HG03460 (cell line): ENCODE results near the gene MIDN.
"Not testable (repeated sequence)": the region's sequence is repeated elsewhere in the genome, so short reads cannot be mapped to it uniquely, and the experiment has no call there.

ENCODE experiments used
- ATAC-seq: cut with Tn5 transposase; IDR thresholded peaks from one replicate; pipeline ENCODE4 v1.9.1; 2021; ENCODE audit not compliant: unreplicated experiment

MIDN gene

GRCh38 chr19:1291761-1292418 lies 43.5 kb downstream of the MIDN start:
- no peak for ATAC-seq

GRCh38 chr19:1292419-1293151 lies 44.2 kb downstream of the MIDN start:
- ATAC-seq: no peak

GRCh38 chr19:1293782-1294604 lies 45.6 kb downstream of the MIDN start:
- no peak for ATAC-seq

GRCh38 chr19:1294688-1295087 lies 46.3 kb downstream of the MIDN start:
- no peak for ATAC-seq

GRCh38 chr19:1295169-1296012 lies 47.0 kb downstream of the MIDN start:
- no peak for ATAC-seq

GRCh38 chr19:1296078-1296477 lies 47.7 kb downstream of the MIDN start:
- no peak for ATAC-seq

GRCh38 chr19:1296575-1297271 lies 48.3 kb downstream of the MIDN start:
- ATAC-seq: no peak

- no peak for ATAC-seq
These were observed 49.9 kb downstream of the MIDN start for GRCh38 chr19:1298235-1298634.

- no peak for ATAC-seq
These were observed 51.4 kb downstream of the MIDN start for GRCh38 chr19:1299801-1300200.

GRCh38 chr19:1300744-1301490 lies 52.5 kb downstream of the MIDN start:
- no peak for ATAC-seq

- ATAC-seq: no peak
These were observed 54.3 kb downstream of the MIDN start for GRCh38 chr19:1302533-1303239.

- ATAC-seq: no peak
These were observed 56.0 kb downstream of the MIDN start for GRCh38 chr19:1304197-1304924.

GRCh38 chr19:1305354-1305753 lies 57.0 kb downstream of the MIDN start:
- ATAC-seq: not testable (repeated sequence)

- ATAC-seq: no peak
These were observed 58.9 kb downstream of the MIDN start for GRCh38 chr19:1307320-1307719.

GRCh38 chr19:1307755-1308303 lies 59.4 kb downstream of the MIDN start:
- ATAC-seq: no peak

GRCh38 chr19:1308718-1309117 lies 60.3 kb downstream of the MIDN start:
- ATAC-seq: no peak
